Measurements from ENCODE around the gene C5AR2.
"Not testable (repeated sequence)": the region's sequence is repeated elsewhere in the genome, so short reads cannot be mapped to it uniquely, and the experiment has no call there.

C5AR2 gene

GRCh38 chr19:47323872-47324271 lies 8.1 kb upstream of the C5AR2 start:
- DNase-seq (ENCODE audit: low spot score) = no peak

GRCh38 chr19:47324502-47324901 lies 7.5 kb upstream of the C5AR2 start:
- peak; percentile 59 for DNase-seq (ENCODE audit: low spot score)

- peak; percentile 64 for DNase-seq (ENCODE audit: low spot score)
Observed at GRCh38 chr19:47330466-47330869, 1.5 kb upstream of the C5AR2 start.

GRCh38 chr19:47331490-47331889 lies 485 bp upstream of the C5AR2 start:
- DNase-seq (ENCODE audit: low spot score) = no peak

GRCh38 chr19:47336765-47337718 lies 5.1 kb downstream of the C5AR2 start:
- not testable (repeated sequence) for DNase-seq (ENCODE audit: low spot score)

GRCh38 chr19:47339196-47339880 lies 7.4 kb downstream of the C5AR2 start:
- no peak for DNase-seq (ENCODE audit: low spot score)

GRCh38 chr19:47340477-47341208 lies 8.7 kb downstream of the C5AR2 start:
- no peak for DNase-seq (ENCODE audit: low spot score)

GRCh38 chr19:47341734-47342133 lies 9.8 kb downstream of the C5AR2 start:
- DNase-seq (ENCODE audit: low spot score) = no peak

GRCh38 chr19:47343194-47343802 lies 11.3 kb downstream of the C5AR2 start:
- no peak for DNase-seq (ENCODE audit: low spot score)

- DNase-seq (ENCODE audit: low spot score) = no peak
Observed at GRCh38 chr19:47344425-47344824, 12.4 kb downstream of the C5AR2 start.

GRCh38 chr19:47346024-47346423 lies 14.0 kb downstream of the C5AR2 start:
- not testable (repeated sequence) for DNase-seq (ENCODE audit: low spot score)

GRCh38 chr19:47348819-47349795 lies 17.1 kb downstream of the C5AR2 start, which contains the start of gene DHX34:
TSS of gene DHX34 (plus strand) at chr19:47349315. CDS start at chr19:47353031, 3,716 bp downstream.
- DNase-seq (ENCODE audit: low spot score) = peak; percentile 97

GRCh38 chr19:47350630-47351029 lies 18.7 kb downstream of the C5AR2 start:
- no peak for DNase-seq (ENCODE audit: low spot score)

GRCh38 chr19:47351548-47351947 lies 19.6 kb downstream of the C5AR2 start:
- peak; percentile 20 for DNase-seq (ENCODE audit: low spot score)

- no peak for DNase-seq (ENCODE audit: low spot score)
Observed at GRCh38 chr19:47352095-47352494, 20.1 kb downstream of the C5AR2 start.

GRCh38 chr19:47353307-47353712 lies 21.3 kb downstream of the C5AR2 start:
- no peak for DNase-seq (ENCODE audit: low spot score)

GRCh38 chr19:47356900-47357299 lies 24.9 kb downstream of the C5AR2 start:
- no peak for DNase-seq (ENCODE audit: low spot score)

GRCh38 chr19:47357788-47358680 lies 26.1 kb downstream of the C5AR2 start:
- no peak for DNase-seq (ENCODE audit: low spot score)

- no peak for DNase-seq (ENCODE audit: low spot score)
Observed at GRCh38 chr19:47358936-47359335, 27.0 kb downstream of the C5AR2 start.

GRCh38 chr19:47362321-47362720 lies 30.3 kb downstream of the C5AR2 start:
- DNase-seq (ENCODE audit: low spot score) = no peak
